SKM-1 treated with dmso at 0.1 percent for 144 hours (cell line): ENCODE data around the gene OR56B4.
A peak's percentile ranks its signal among the peaks of the same experiment; 100 is the strongest.
"Not testable (repeated sequence)": the region's sequence is repeated elsewhere in the genome, so short reads cannot be mapped to it uniquely, and the experiment has no call there.

Source experiments
- DNase-seq: peaks from one replicate; lab custom pipeline; 2025; ENCODE audit not compliant: unreplicated experiment; lab: John Stamatoyannopoulos, UW

Gene OR56B4, protein sequence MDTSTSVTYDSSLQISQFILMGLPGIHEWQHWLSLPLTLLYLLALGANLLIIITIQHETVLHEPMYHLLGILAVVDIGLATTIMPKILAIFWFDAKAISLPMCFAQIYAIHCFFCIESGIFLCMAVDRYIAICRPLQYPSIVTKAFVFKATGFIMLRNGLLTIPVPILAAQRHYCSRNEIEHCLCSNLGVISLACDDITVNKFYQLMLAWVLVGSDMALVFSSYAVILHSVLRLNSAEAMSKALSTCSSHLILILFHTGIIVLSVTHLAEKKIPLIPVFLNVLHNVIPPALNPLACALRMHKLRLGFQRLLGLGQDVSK

DNA sequence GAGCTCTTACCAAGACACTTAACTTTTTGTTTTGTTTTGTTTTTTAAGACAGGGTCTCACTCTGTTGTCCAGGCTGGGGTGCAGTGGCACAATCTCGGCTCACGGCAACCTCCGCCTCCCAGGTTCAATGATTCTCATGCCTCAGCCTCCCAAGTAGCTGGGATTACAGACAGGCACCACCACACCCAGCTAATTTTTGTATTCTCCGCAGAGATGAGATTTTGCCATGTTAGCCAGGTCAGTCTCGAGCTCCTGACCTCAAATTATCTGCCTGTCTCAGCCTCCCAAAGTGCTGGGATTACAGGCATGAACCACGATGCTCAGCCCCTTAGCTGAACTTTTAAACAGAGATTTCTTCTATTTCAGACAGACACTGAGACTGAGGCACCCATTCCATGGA, at the start of gene OR56B4:
Gene OR56B4 (plus strand): TSS at position 301 of the 400 bp plus-strand sequence. CDS start 95 bp downstream, at position 396.
- not testable (repeated sequence) for DNase-seq

DNA sequence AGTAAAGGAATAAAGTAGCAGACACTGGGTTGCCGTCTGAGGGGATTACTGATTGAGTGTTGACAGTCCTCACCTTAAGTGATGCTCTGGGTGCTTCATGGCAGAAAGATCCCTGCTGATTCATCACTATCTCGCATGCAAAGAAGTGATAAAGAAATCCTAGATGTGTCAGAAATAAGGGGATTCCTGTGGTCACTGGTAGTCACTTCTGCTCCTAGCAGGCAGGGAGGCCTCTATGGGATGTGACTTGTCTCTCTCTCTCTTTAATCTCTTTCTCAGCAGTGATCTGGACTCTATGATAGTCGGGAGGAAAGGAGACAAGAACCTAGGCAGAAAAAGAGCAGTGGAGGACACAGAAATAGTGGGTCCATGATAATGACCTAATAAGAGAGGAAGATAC, 46.0 kb upstream of the OR56B4 start:
- DNase-seq, result no peak

DNA sequence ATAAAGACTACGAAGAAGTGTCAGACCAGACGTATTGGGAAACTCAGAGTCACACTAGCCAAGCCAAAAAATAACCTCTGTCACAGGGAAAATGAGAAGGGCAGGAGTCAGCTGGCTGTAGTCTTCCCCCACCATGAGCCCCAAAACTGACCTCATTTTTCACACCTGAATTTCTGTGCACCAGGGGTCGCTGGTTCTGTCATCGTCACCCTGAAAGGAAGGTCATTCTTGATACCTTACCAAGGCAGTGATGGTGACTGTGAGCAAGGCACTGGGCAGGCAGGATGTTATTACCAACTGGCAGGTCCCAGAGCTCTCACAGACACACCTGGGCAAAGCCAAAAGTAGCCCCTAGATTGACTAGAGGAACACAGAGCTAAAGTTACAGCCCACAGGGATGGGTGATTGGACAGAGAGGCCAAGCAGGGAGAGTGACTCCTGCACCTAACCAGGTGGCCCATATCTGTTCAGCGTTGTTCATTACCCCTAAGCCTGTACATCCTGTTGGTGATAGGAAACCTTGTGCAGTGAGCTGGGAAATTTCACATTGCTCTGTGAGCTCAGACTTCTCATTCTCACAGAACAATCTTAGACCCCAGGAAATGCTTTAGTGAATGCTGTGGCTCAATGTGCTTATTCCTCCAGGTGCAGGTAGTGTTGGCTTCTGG, 44.7 kb upstream of the OR56B4 start:
- no peak for DNase-seq

DNA sequence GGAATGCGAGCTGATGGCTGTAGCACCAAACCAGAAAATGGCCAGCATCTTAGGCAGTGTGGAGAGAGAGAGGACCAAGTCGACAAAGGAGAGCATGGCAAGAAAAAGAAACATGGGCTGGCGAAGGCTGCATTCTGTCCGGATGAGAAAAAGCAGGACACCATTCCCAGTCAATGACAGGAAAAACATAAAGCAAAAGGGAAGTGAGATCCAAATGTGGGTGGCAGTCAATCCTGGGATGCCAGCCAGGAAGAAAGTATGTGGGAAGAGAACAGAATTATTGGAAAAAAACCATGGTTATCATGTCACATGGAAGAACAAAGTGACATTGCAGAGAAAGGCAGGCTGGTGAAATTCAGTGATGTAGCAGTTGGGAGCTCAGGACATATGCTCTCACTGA, 40.0 kb upstream of the OR56B4 start:
- no peak for DNase-seq

DNA sequence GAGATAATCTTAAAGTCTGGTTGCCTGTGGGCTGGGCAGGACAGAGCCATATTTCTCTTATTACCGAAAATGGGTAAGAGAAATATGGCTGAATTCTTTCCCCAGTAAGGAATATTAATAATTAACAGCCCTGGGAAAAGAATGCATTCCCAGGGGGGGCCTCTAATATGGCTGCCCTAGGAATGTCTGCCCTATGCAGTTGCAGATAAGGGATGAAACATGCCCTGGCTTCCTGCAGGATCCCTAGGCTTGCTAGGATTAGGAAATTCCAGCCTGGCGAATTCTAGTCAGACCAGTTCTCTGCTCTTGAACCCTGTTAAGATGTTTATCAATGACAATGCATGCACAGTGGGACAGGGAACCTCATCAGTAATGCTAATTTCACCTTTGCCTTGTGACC, 31.0 kb upstream of the OR56B4 start:
- DNase-seq, result not testable (repeated sequence)

DNA sequence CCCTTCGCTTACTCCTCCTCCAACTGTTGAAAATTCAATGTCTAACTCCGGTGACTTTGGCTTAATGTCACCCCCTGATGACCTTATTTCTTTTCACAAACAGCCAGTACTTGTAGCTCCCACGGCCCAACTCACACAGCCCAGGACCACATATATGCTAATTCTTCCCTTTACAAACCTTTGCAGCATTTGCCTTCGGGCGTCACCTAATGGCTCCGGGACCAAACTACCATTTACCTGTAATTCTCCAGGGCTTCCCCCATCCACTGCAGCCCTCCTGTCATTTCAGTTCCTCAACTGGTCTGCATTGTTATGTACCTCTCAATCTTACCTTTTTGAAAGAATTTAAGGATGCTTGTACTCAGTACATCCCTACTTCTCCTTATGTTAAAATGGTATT, 29.8 kb upstream of the OR56B4 start:
- no peak for DNase-seq

DNA sequence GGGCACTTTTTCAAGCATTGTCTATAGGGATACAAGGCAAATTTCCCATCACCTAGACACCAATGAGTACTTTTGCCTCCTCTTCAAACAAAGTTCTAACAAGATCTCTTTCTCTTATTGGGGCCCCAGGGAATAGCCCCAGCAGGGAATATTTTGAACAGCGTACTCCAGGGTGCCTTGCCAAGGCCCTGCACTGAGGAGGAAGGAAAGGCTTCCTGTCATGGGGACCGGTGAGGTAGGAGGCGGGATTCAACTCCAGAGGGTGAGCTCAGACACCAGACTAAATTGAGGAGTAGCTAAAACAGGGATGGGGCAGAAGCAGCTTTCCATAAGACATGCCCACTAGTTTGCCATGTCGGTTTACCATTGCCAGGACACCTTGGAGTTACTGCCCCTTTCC, 28.0 kb upstream of the OR56B4 start:
- DNase-seq, result no peak

DNA sequence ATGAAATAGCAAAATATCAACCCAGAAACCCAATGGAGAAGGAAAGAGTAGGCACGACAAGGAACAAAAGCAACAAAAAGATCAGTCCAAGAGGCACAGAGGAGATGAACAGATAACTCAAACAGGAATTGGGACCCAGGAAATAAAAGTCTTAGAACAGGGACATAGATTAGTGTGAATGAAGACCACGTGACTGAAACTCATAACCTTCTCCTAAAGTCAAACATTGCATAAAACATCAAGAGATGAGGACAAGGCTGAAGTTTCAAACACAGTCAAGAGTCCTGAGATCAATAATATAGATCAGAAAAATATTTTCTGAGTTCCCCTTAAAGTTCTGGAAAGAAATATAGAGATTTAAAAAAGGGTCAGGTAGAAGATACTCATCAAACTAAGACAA, 24.4 kb upstream of the OR56B4 start:
- no peak for DNase-seq

DNA sequence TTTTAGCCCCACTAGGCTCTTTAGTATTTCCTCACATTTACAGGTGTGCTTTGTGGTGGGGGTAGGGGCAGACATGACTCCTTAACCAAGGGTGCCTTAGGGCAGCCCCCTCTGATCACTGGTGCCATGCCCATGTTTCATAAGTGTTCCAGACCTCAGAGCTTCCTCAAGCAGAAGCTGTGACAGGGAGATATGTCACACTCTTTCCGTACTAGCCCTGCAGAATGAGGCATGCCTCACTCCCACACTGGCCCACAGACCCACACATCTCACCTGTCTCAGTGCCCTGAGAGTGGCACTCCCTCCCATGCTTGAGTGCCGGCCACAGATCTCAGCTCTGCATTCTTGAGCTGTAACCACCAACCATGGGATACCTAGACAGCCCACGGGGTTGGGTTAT, 22.9 kb upstream of the OR56B4 start:
- DNase-seq, result no peak

DNA sequence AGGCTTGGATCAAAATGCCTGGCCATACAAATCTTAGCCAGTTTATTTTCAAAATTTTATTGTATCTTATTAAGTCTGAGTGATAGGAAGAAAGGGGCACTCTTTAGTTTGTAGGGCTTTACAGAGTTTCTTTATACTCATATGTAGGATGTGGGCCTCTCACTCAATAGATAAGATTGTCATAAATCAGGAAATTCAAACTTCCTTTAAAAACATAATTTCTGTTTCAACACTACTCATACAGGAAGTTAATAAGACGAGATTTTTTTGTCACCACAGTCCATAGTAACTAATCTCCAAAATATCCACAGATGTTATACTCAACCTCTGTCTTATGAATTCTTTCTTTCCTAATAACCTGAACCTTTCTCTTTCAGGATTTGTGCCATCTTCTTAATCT, 13.3 kb upstream of the OR56B4 start:
- DNase-seq, result no peak

DNA sequence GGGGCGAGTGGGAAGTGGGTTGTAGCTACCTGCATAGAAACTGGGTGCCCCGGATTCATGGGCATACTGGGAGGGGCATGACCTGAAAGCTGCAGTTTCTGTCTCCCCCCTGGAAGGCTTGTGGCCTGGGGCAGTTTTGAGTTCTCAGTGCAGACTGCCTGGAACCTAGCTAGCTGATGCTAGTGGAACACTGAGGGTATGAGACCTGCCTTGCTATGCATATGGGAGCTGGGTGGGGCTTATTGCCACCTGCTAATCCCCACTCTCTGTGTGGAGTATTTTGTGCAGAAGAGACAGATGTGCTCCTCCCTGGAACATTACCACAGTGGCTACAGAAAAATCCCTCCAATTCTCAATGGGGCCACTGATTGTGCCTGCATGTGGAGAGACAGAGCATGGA, 11.7 kb upstream of the OR56B4 start:
- no peak for DNase-seq

DNA sequence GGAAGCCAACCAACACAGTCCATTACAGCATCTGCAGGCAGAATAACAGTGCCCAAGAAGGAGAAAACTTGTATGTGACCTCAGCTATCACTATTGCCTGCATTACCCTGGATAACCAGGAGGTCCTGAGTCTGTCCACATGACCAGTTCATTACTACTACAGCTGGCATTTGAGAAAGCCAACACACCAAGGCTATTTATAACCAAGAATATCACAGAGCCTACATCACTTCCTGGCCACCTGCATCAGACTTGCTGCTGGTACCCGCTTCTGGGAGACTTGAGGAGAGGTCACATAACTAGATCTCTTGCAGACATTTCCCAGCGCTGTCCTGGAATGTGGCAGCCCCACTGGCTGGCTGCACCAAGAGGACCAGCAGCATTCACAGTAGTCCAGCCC, 11.1 kb upstream of the OR56B4 start:
- DNase-seq, result no peak

DNA sequence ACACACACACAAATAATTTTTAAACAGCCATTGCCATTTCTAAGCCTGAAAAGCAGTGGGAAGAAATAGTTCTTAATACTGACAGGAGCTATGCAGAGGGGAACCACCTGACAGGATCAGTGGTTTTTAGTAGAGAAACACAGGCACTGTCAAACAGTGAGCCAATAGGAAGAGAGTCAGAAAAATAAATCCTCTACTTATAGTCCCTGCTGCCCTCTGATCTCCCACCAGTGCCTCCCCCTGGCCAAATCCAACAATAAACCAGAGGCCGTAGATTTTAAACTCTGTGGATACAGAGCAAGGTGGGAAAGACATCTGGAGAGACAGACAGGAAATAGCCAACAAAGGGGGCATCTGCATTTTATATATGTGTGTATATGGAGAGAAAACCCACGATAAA, 7.9 kb upstream of the OR56B4 start:
- no peak for DNase-seq

DNA sequence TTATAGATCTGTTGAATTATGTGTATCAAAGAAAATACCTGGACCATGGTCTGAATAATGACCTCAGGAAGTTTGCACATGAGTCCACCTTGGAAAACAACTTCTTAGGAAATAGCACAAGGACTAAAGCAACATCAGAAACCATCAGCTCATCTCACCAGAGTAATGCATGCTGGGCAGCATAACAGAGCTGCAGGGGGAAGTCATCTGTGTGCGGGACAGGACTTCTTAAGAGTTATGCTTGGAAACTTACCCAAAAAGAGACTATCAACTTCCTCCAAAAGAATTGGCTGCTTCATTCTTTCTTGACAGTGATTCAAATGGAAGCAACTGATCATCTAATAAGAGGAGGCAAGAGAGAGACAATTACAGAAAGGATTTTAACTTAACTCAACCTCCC, 2.5 kb downstream of the OR56B4 start:
- DNase-seq, result peak; percentile 14

DNA sequence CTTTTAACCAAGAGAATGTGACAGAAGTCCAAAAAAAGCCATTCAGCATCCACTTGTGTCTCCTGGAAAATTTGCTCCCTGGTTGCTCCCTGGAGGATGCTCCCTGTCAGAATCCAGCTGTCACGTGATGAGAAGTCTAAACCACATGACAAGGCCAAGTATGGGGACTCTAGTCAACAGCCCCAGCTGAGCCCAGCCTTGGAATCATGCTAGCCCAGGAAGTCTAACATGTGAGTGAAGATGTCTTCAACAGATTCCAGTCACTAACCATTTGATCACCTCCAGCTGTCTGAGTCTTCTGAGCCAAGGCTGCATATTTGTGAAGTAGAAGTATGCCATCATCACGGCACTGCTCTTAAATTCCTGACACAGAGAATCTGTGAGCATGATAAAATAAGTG, 4.2 kb downstream of the OR56B4 start:
- DNase-seq, result no peak

DNA sequence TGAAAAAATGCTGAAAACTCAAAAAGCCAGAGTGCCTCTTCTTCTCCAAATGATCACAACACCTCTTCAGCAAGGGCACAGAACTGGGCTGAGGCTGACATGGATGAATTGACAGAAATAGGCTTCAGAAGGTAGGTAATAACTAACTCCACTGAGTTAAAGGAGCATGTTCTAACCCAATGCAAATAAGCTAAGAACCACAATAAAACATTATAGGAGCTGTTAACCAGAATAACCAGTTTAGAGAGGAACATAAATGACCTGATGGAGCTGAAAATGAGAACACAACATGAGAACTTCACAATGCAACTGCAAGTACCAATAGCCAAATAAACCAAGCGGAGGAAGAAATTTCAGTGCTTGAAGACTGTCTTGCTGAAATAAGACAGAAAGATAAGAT, 9.2 kb downstream of the OR56B4 start:
- DNase-seq, result no peak

DNA sequence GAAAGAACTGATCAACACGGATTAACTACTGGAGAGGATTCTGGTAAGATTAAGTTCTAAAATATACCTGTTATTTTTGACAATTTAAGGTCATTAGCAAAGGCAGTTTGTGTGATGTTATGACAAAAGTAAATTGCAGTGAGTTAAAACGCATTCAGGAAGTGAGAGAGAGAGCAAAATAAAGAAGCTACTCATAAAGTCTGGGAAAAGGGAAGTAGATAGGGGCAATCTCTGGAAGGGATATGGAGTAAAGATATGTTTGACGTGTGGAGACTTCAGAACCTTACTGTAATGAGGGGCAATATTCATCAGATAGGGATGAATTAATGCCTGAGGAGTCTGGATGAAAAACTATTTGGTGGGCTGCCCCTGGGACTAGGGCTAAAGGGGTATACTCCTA, 16.8 kb downstream of the OR56B4 start:
- no peak for DNase-seq

DNA sequence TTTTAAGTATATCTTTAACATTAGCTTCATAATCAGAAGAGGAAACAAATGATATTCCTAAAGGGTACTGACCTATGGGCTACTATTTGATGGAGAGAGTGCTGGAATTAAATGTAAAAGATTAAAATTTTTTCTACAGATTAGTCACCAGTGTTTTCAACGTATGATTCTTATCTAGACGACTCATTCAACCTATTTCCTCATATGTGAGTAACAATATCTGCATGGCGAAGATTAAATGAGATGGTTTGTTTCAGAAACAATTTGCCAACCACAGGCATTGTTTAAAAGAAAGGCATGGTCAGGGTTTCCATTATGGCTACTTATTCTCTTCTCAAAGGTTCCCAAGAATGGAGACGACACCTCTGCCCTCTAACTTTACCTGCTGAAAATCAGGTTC, 20.4 kb downstream of the OR56B4 start:
- DNase-seq, result no peak

DNA sequence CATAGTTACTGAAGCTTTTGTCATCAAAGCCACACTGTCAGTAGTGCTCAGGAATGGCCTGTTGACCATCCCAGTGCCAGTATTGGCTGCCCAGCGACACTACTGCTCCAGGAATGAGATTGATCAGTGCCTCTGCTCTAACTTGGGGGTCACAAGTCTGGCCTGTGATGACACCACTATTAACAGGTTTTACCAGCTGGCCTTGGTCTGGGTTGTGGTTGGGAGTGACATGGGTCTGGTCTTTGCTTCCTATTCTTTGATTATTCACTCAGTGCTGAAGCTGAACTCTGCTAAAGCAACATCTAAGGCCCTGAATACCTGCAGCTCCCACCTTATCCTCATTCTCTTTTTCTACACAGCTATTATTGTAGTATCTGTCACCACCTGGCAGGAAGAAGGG, 21.5 kb downstream of the OR56B4 start:
- peak; percentile 36 for DNase-seq

DNA sequence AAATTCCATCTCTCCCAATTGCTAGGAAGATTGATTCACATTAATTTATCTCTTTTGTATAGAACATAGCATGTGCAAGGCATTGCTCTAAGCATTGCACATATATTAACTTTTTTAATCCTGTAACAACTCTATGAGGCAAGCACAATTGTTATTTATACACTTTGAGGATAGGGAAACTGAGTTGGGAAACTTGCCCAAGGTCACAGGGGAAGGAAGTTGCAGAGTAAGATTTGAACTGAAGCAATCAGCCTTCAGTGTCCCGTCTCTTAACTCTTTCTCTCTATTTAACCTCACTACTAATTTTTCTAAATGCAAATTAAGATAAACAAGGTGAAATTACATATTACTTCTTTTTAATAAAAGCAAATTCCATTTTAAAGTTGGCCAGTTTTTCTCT, 22.2 kb downstream of the OR56B4 start:
- peak; percentile 85 for DNase-seq

DNA sequence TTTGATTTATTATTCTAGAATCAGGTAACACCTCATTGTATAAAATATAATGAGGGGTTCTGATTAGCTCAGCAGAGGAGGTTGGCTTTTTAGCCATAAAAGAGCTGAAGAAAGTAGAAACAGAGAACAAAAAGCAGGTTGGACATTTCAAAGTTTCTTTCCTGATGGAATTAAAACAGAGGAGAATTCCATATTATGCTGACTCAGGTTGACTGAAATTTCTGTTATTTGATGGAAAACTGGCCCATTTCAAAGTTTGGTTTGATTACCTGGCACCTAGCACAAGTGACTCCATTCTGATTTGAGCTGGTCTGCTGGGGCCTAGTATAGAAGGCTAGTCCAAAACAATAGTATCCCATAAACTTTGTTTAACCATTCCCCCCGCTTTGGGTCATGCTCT, 24.9 kb downstream of the OR56B4 start:
- no peak for DNase-seq

DNA sequence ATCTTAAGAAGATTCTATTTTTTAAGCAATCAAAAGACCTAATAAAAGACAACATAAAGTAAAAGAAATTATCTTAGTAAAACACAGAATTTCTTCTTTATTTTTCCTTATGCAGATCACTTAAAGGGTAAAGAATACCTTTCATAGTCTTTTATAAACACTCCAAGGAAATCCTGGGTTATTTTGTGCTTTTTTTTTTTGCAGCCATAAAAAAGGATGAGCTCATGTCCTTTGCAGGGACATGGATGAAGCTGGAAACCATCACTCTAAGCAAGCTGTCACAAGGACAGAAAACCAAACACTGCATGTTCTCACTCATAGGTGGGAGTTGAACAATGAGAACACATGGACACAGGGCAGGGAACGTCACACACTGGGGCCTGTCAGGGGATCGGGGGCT, 28.5 kb downstream of the OR56B4 start:
- not testable (repeated sequence) for DNase-seq

DNA sequence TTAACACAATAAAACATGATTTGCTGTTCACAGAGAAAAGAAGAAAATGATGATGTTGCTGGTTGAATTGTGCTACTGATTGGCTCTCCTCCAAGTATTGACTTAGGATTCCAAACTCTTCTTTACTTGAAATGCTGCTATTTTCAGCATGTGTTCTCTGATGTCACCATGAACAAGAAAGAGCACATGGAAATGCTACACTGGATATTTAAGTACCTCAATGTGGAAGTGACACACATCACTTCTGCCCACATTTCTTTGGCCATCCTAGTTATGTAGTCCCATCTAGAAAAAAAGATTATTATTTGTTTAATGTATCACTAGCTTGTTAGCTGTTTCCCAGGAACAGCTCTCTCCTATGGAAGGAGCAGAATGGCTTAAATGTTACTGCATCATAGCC, 35.5 kb downstream of the OR56B4 start:
- no peak for DNase-seq
